Subcutaneous adipose tissue (tissue), 4 donors: ENCODE measurements around the gene PCDHA1. TPM values are rescaled to one million over a fixed set of nuclear protein-coding genes. Genes with fewer than 3 reads are reported as not detected.
"Not testable (repeated sequence)": the region's sequence is repeated elsewhere in the genome, so short reads cannot be mapped to it uniquely, and the experiment has no call there.

Source experiments
- CTCF ChIP-seq: fragments of 450-650 bp; IDR thresholded peaks from one replicate; pipeline ENCODE4 v1.5.1; 2016; ENCODE audit warnings: low read depth, mild to moderate bottlenecking, control low read depth, antibody characterized with exemption, moderate library complexity
- total RNA-seq, 4 donors: library from RNA; depleted of rRNA; stranded (reverse); fragments of >200 nt; gene quantifications; one replicate each; pipeline ENCODE4 v1.1.0, GENCODE V29; 2016

The PCDHA1 gene
- total RNA-seq, 4 donors from 2014 or later, result not detected

GRCh38 chr5:140828362-140828737 is 42.4 kb downstream of the PCDHA1 start:
- no peak for TF ChIP-seq CTCF

GRCh38 chr5:140833993-140834392 is 48.1 kb downstream of the PCDHA1 start, which contains the start of gene PCDHA7:
TSS of gene PCDHA7 (plus strand) at chr5:140834269. CDS start at chr5:140834384, 115 bp downstream.
- no peak for TF ChIP-seq CTCF

- no peak for TF ChIP-seq CTCF
These were observed 49.9 kb downstream of the PCDHA1 start for GRCh38 chr5:140835622-140836510.

GRCh38 chr5:140840978-140841962 is 55.3 kb downstream of the PCDHA1 start, which contains the start of gene PCDHA8:
TSS of gene PCDHA8 (plus strand) at chr5:140841187. CDS start at chr5:140841322, 135 bp downstream.
- no peak for TF ChIP-seq CTCF

- no peak for TF ChIP-seq CTCF
These were observed 57.1 kb downstream of the PCDHA1 start for GRCh38 chr5:140842798-140843733.

GRCh38 chr5:140848139-140849102 is 62.5 kb downstream of the PCDHA1 start, which contains the start of gene PCDHA9:
TSS of gene PCDHA9 (plus strand) at chr5:140848382. CDS start at chr5:140848496, 114 bp downstream.
- TF ChIP-seq CTCF, result not testable (repeated sequence)
